Left ventricle myocardium superior (tissue), 1 donor: ENCODE measurements around the gene SNAP91. TPM values are rescaled to one million over a fixed set of nuclear protein-coding genes. Genes with fewer than 3 reads are reported as not detected.
"Not testable (repeated sequence)": the region's sequence is repeated elsewhere in the genome, so short reads cannot be mapped to it uniquely, and the experiment has no call there.

ENCODE experiments used
- ATAC-seq: fragments of 200-7000 bp; cut with Tn5 transposase; one replicate; pipeline ENCODE4 v1.9.1; 2020; ENCODE audit warnings: mild to moderate bottlenecking, moderate library complexity
- DNase-seq: peaks from one replicate; pipeline ENCODE4 v3.0.0-alpha.2; 2020
- intact Hi-C: fragments of 100-400 bp; cut with micrococcal nuclease; formaldehyde crosslinking; loops from one replicate; pipeline ENCODE4 v1.11.0; 2022
- long read RNA-seq: library from polyadenylated mRNA; unstranded; transcript quantifications from one replicate; pipeline ENCODE4 v2.0.0, GENCODE V29; 2021
- total RNA-seq: library from RNA; stranded (reverse); fragmentation: NEBNext Ultra II Directional; extraction: Animal tissue kit (Norgen Biotek cat#: 25700); gene quantifications from one replicate; pipeline ENCODE4 v1.2.1, GENCODE V29; 2021
- donor health status: DM: no; HTN: yes; CAD: no; lungs with severe emphysema.

The SNAP91 gene
- total RNA-seq = 1.3 TPM
- long read RNA-seq, partial matches to known transcripts = 0 of 1 reads
- long read RNA-seq, other reads (novel, unspliced or antisense) = 1 of 1 reads

GRCh38 chr6:83708970-83709747 is at the start of gene SNAP91:
Gene SNAP91, minus strand, starts transcription at chr6:83709101. Its CDS starts 1,174 bp downstream, at chr6:83707927.
- no peak for DNase-seq
- ATAC-seq = peak; percentile 61
- intact Hi-C loops = no loop called here

- ATAC-seq (peak; percentile 63), DNase-seq (no peak)
- intact Hi-C loops = no loop called here
Observed at GRCh38 chr6:83758533-83758932, 49.6 kb upstream of the SNAP91 start.

- intact Hi-C loops = no loop called here
- DNase-seq = no peak
- no peak for ATAC-seq
Observed at GRCh38 chr6:83757021-83757420, 48.1 kb upstream of the SNAP91 start.

GRCh38 chr6:83756565-83756964 is 47.7 kb upstream of the SNAP91 start:
- intact Hi-C loops = no loop called here
- DNase-seq = no peak
- no peak for ATAC-seq

- intact Hi-C loops, DNase-seq, ATAC-seq: not testable (repeated sequence)
Observed at GRCh38 chr6:83752375-83752774, 43.5 kb upstream of the SNAP91 start.

GRCh38 chr6:83741089-83741488 is 32.2 kb upstream of the SNAP91 start:
- no peak for ATAC-seq
- no peak for DNase-seq
- intact Hi-C loops = no loop called here

GRCh38 chr6:83735461-83735860 is 26.6 kb upstream of the SNAP91 start:
- ATAC-seq (no peak), DNase-seq (no peak)
- intact Hi-C loops = no loop called here

GRCh38 chr6:83729871-83730270 is 21.0 kb upstream of the SNAP91 start:
- intact Hi-C loops = no loop called here
- DNase-seq (no peak), ATAC-seq (no peak)

GRCh38 chr6:83722876-83723275 is 14.0 kb upstream of the SNAP91 start:
- DNase-seq (no peak), ATAC-seq (no peak)
- intact Hi-C loops = no loop called here

- ATAC-seq (no peak), DNase-seq (no peak)
- intact Hi-C loops = no loop called here
Observed at GRCh38 chr6:83717809-83718208, 8.9 kb upstream of the SNAP91 start.

- no peak for ATAC-seq
- no peak for DNase-seq
- intact Hi-C loops = no loop called here
Observed at GRCh38 chr6:83711958-83712357, 3.1 kb upstream of the SNAP91 start.

GRCh38 chr6:83709748-83710050 is 798 bp upstream of the SNAP91 start:
- ATAC-seq (no peak), DNase-seq (no peak)
- intact Hi-C loops = no loop called here

- ATAC-seq = peak; percentile 54
- intact Hi-C loops = no loop called here
- no peak for DNase-seq
Observed at GRCh38 chr6:83708546-83708969, 343 bp downstream of the SNAP91 start.

- ATAC-seq (peak; percentile 50), DNase-seq (peak; percentile 30)
- intact Hi-C loops = no loop called here
Observed at GRCh38 chr6:83707829-83708545, 914 bp downstream of the SNAP91 start.

- no peak for DNase-seq
- no peak for ATAC-seq
- intact Hi-C loops = no loop called here
Observed at GRCh38 chr6:83702749-83703148, 6.2 kb downstream of the SNAP91 start.

GRCh38 chr6:83702077-83702476 is 6.8 kb downstream of the SNAP91 start:
- no peak for DNase-seq
- intact Hi-C loops = no loop called here
- ATAC-seq = no peak

GRCh38 chr6:83696674-83697073 is 12.2 kb downstream of the SNAP91 start:
- intact Hi-C loops = no loop called here
- no peak for DNase-seq
- no peak for ATAC-seq

GRCh38 chr6:83685481-83685880 is 23.4 kb downstream of the SNAP91 start:
- DNase-seq (no peak), ATAC-seq (no peak)
- intact Hi-C loops = no loop called here

GRCh38 chr6:83677791-83678190 is 31.1 kb downstream of the SNAP91 start:
- ATAC-seq (no peak), DNase-seq (no peak)
- intact Hi-C loops = no loop called here

GRCh38 chr6:83637953-83638352 is 70.9 kb downstream of the SNAP91 start:
- ATAC-seq (no peak), DNase-seq (no peak)
- intact Hi-C loops = no loop called here

- ATAC-seq (no peak), DNase-seq (no peak)
- intact Hi-C loops = no loop called here
Observed at GRCh38 chr6:83636800-83637199, 72.1 kb downstream of the SNAP91 start.
